Neural cell (in vitro differentiated cells): ENCODE data around the gene LMO2.

Experiments
- CTCF ChIP-seq: fragments of 450-650 bp; IDR thresholded peaks from 2 replicates; pipeline ENCODE4 v1.5.1; 2014; ENCODE audit warnings: antibody characterized with exemption, mild to moderate bottlenecking, moderate library complexity; ENCODE audit not compliant: poor library complexity, severe bottlenecking
- EP300 ChIP-seq: fragments of 450-650 bp; conservative IDR thresholded peaks from 2 replicates; pipeline ENCODE4 v1.6.1; 2014; ENCODE audit warnings: antibody characterized with exemption, mild to moderate bottlenecking, moderate library complexity; ENCODE audit not compliant: poor library complexity, severe bottlenecking
- EZH2 ChIP-seq: fragments of 200-600, 300-800 bp; shearing (Covaris generic), sonication (generic); IDR thresholded peaks from 2 replicates; pipeline ENCODE4 v1.6.1; 2014; ENCODE audit warnings: antibody characterized with exemption, low read length, borderline replicate concordance, mild to moderate bottlenecking; ENCODE audit not compliant: insufficient read depth, poor library complexity, severe bottlenecking
- MXI1 ChIP-seq: fragments of 450-650 bp; conservative IDR thresholded peaks from 2 replicates; pipeline ENCODE4 v1.6.1; 2014; ENCODE audit warnings: antibody characterized with exemption, mild to moderate bottlenecking; ENCODE audit not compliant: poor library complexity, severe bottlenecking
- POLR2AphosphoS5 ChIP-seq: IDR thresholded peaks from 2 replicates; pipeline ENCODE4 v1.6.1; 2012
- REST ChIP-seq: IDR thresholded peaks from 2 replicates; pipeline ENCODE4 v1.6.1; 2012; ENCODE audit warnings: borderline replicate concordance
- SMC3 ChIP-seq: fragments of 450-650 bp; conservative IDR thresholded peaks from 2 replicates; pipeline ENCODE4 v1.6.1; 2014; ENCODE audit warnings: antibody characterized with exemption, mild to moderate bottlenecking, moderate library complexity; ENCODE audit not compliant: poor library complexity
- TAF1 ChIP-seq: IDR thresholded peaks from 2 replicates; pipeline ENCODE4 v1.6.1; 2012; ENCODE audit warnings: low read depth

GRCh38 chr11:33892906-33893594 is 1.2 kb upstream of the LMO2 start:
- TF ChIP-seq REST (no peak), EP300 (no peak), POLR2AphosphoS5 (no peak), CTCF (no peak), EZH2 (no peak), SMC3 (no peak), MXI1 (no peak), TAF1 (no peak)
